H9 (cell line): ENCODE results near the gene UBE2A. TPM values are rescaled to one million over a fixed set of nuclear protein-coding genes. Genes with fewer than 3 reads are reported as not detected.

Experiments used
- DNase-seq: peaks from one replicate; pipeline ENCODE4 v3.0.0-alpha.2; 2017
- H2AFZ ChIP-seq: one replicate; pipeline ENCODE4 v1.6.1; 2013; ENCODE audit warnings: mild to moderate bottlenecking, low read length, control low read depth, moderate library complexity
- H2AK5ac ChIP-seq: 2 replicates; pipeline ENCODE4 v1.6.1; 2013; ENCODE audit warnings: low read length, control low read depth, mixed read lengths; ENCODE audit not compliant: insufficient read length
- H2BK120ac ChIP-seq: one replicate; pipeline ENCODE4 v1.6.1; 2013; ENCODE audit warnings: low read depth, mild to moderate bottlenecking, low read length, control low read depth, inconsistent platforms; ENCODE audit not compliant: poor library complexity, severe bottlenecking
- H2BK12ac ChIP-seq: 2 replicates; pipeline ENCODE4 v1.6.1; 2013; ENCODE audit warnings: low read length, control low read depth, mixed read lengths, low read depth; ENCODE audit not compliant: insufficient read length
- H2BK15ac ChIP-seq: 2 replicates; pipeline ENCODE4 v1.6.1; 2013; ENCODE audit warnings: low read depth, low read length, control low read depth
- H2BK20ac ChIP-seq: one replicate; pipeline ENCODE4 v1.6.1; 2013; ENCODE audit warnings: low read depth, mild to moderate bottlenecking, low read length, control low read depth, inconsistent platforms; ENCODE audit not compliant: poor library complexity, severe bottlenecking
- H2BK5ac ChIP-seq: 2 replicates; pipeline ENCODE4 v1.6.1; 2013; ENCODE audit warnings: low read length, control low read depth, mixed read lengths; ENCODE audit not compliant: insufficient read length
- H3K14ac ChIP-seq: 2 replicates; pipeline ENCODE4 v1.6.1; 2013; ENCODE audit warnings: low read length, control low read depth; ENCODE audit not compliant: insufficient read depth
- H3K18ac ChIP-seq: 2 replicates; pipeline ENCODE4 v1.6.1; 2013; ENCODE audit warnings: low read depth, mild to moderate bottlenecking, mixed read lengths, low read length, control low read depth; ENCODE audit not compliant: insufficient read length
- H3K23ac ChIP-seq: 2 replicates; pipeline ENCODE4 v1.6.1; 2013; ENCODE audit warnings: low read length, control low read depth, mixed read lengths, low read depth; ENCODE audit not compliant: insufficient read length
- H3K23me2 ChIP-seq: 2 replicates; pipeline ENCODE4 v1.6.1; 2013; ENCODE audit warnings: low read depth, mild to moderate bottlenecking, mixed read lengths, low read length, control low read depth; ENCODE audit not compliant: insufficient read length, poor library complexity, severe bottlenecking
- H3K27ac ChIP-seq: 2 replicates; pipeline ENCODE4 v1.5.1; 2013; ENCODE audit warnings: low read length, control low read depth, mixed read lengths, low read depth; ENCODE audit not compliant: insufficient read length
- H3K27me3 ChIP-seq: 2 replicates; pipeline ENCODE4 v1.6.1; 2013; ENCODE audit warnings: low read length, control low read depth, inconsistent platforms; ENCODE audit not compliant: insufficient read depth
- H3K4ac ChIP-seq: 2 replicates; pipeline ENCODE4 v1.6.1; 2013; ENCODE audit warnings: low read depth, mild to moderate bottlenecking, control low read depth, inconsistent platforms, low read length, moderate library complexity
- H3K4me1 ChIP-seq: 2 replicates; pipeline ENCODE4 v1.6.1; 2013; ENCODE audit warnings: low read length, control low read depth, inconsistent platforms; ENCODE audit not compliant: insufficient read depth
- H3K4me2 ChIP-seq: 2 replicates; pipeline ENCODE4 v1.6.1; 2013; ENCODE audit warnings: low read length, control low read depth, mixed read lengths; ENCODE audit not compliant: insufficient read length, insufficient read depth
- H3K56ac ChIP-seq: 2 replicates; pipeline ENCODE4 v1.6.1; 2013; ENCODE audit warnings: low read depth, mild to moderate bottlenecking, mixed read lengths, low read length, control low read depth; ENCODE audit not compliant: insufficient read length
- H3K79me1 ChIP-seq: 2 replicates; pipeline ENCODE4 v1.6.1; 2013; ENCODE audit warnings: low read depth, mild to moderate bottlenecking, moderate library complexity, low read length, control low read depth, inconsistent platforms; ENCODE audit not compliant: insufficient read depth, poor library complexity, severe bottlenecking
- H3K79me2 ChIP-seq: 2 replicates; pipeline ENCODE4 v1.6.1; 2013; ENCODE audit warnings: low read length, control low read depth, inconsistent platforms; ENCODE audit not compliant: insufficient read depth
- H3K9ac ChIP-seq: 2 replicates; pipeline ENCODE4 v1.6.1; 2013; ENCODE audit warnings: low read length, control low read depth, mixed read lengths; ENCODE audit not compliant: insufficient read length; ENCODE audit errors: extremely low read depth
- H3K9me3 ChIP-seq: one replicate; pipeline ENCODE4 v1.6.1; 2013; ENCODE audit warnings: low read depth, low read length, inconsistent platforms; ENCODE audit not compliant: control insufficient read depth
- H3T11ph ChIP-seq: one replicate; pipeline ENCODE4 v1.6.1; 2013; ENCODE audit warnings: mild to moderate bottlenecking, low read length, control low read depth, inconsistent platforms
- H4K20me1 ChIP-seq: one replicate; pipeline ENCODE4 v1.6.1; 2013; ENCODE audit not compliant: control insufficient read depth, insufficient read length, insufficient read depth
- H4K5ac ChIP-seq: 2 replicates; pipeline ENCODE4 v1.6.1; 2013; ENCODE audit warnings: low read depth, mild to moderate bottlenecking, mixed read lengths, low read length, control low read depth; ENCODE audit not compliant: insufficient read length
- H4K8ac ChIP-seq: replicated peaks from 2 replicates; pipeline ENCODE4 v1.6.1; 2013; ENCODE audit warnings: low read length, control low read depth, mixed read lengths, low read depth; ENCODE audit not compliant: insufficient read length
- H4K91ac ChIP-seq: 2 replicates; pipeline ENCODE4 v1.6.1; 2013; ENCODE audit warnings: low read depth, mild to moderate bottlenecking, moderate library complexity, mixed read lengths, low read length, control low read depth; ENCODE audit not compliant: insufficient read length
- H3K27ac Mint-ChIP-seq, 3 experiments: 2 replicates in 2 of 3; 3 replicates in 1 of 3; pipeline ENCODE4 v1.8.0; 2020 to 2021; ENCODE audit warnings: mixed read lengths in 3 of 3, mild to moderate bottlenecking in 1 of 3, moderate library complexity in 1 of 3
- H3K27me3 Mint-ChIP-seq: 2 replicates; pipeline ENCODE4 v1.8.0; 2021; ENCODE audit warnings: low read depth, mild to moderate bottlenecking, moderate library complexity, mixed read lengths
- H3K36me3 Mint-ChIP-seq, 3 experiments: 2 replicates in 2 of 3; 3 replicates in 1 of 3; pipeline ENCODE4 v1.8.0; 2020 to 2021; ENCODE audit warnings: low read depth in 3 of 3, mixed read lengths in 3 of 3; ENCODE audit not compliant: insufficient read depth in 1 of 3
- H3K4me1 Mint-ChIP-seq, 2 experiments: 2 replicates each; pipeline ENCODE4 v1.8.0; 2020; ENCODE audit warnings: mixed read lengths in 2 of 2
- H3K4me3 Mint-ChIP-seq, 2 experiments: 2 replicates in 1 of 2; 3 replicates in 1 of 2; pipeline ENCODE4 v1.8.0; 2020 to 2021; ENCODE audit warnings: mild to moderate bottlenecking in 2 of 2, mixed read lengths in 2 of 2, moderate library complexity in 1 of 2
- H3K9me3 Mint-ChIP-seq, 2 experiments: 2 replicates in 1 of 2; 3 replicates in 1 of 2; pipeline ENCODE4 v1.8.0; 2020; ENCODE audit warnings: mild to moderate bottlenecking in 2 of 2, mixed read lengths in 2 of 2, moderate library complexity in 1 of 2
- WGBS: extraction: QIAGEN DNeasy Blood & Tissue Kit; methylation state at CpG from one replicate; pipeline ENCODE4 v1.1.7; 2013; ENCODE audit warnings: missing lambda C conversion rate, low lambda C conversion rate, mixed read lengths; ENCODE audit not compliant: insufficient read length; ENCODE audit errors: extremely low coverage; 5-methylcytosine and 5-hydroxymethylcytosine counted together
- total RNA-seq: library from RNA; stranded (reverse); gene quantifications from 2 replicates; pipeline ENCODE4 v1.2.1, GENCODE V29; 2021
- TF ChIP-seq, protein P1 (sequence below): fragments of 200-600 bp; sonication (generic); conservative IDR thresholded peaks from 3 replicates; pipeline ENCODE4 v1.8.0; 2021; ENCODE audit warnings: antibody characterized with exemption, mild to moderate bottlenecking

UBE2A gene
- total RNA-seq, 1 experiment from 2014 or later, result 54.7 TPM

- no peaks in the 10 kb centered on the region for H4K20me1 ChIP-seq
- H3K27ac Mint-ChIP-seq, result no peak overlapping the region; a peak in 1 of 7 replicates
Observed at GRCh38 chrX:119624951-119625668, 50.7 kb downstream of the UBE2A start.

More at GRCh38 chrX:119624951-119625668, 50.7 kb downstream of the UBE2A start:
- H2AFZ ChIP-seq, result no peak overlapping the region
- no peak overlapping the region for H2AK5ac ChIP-seq
- H3K18ac ChIP-seq, result no peak overlapping the region
- H3K27me3 Mint-ChIP-seq, result no peaks in the 10 kb centered on the region; the same call in 1 of the 2 replicates
- H3K4me3 Mint-ChIP-seq, result no peak overlapping the region
- no peaks in the 10 kb centered on the region for H3K4me1 ChIP-seq
- H2BK15ac ChIP-seq, result no peak overlapping the region
- no peaks in the 10 kb centered on the region for H3K23me2 ChIP-seq
- no peak overlapping the region for H3K9ac ChIP-seq
- H2BK20ac ChIP-seq, result no peak overlapping the region
- H3K9me3 ChIP-seq, result peaks cover 12% of the 10 kb centered on the region
- TF ChIP-seq, protein P1, sequence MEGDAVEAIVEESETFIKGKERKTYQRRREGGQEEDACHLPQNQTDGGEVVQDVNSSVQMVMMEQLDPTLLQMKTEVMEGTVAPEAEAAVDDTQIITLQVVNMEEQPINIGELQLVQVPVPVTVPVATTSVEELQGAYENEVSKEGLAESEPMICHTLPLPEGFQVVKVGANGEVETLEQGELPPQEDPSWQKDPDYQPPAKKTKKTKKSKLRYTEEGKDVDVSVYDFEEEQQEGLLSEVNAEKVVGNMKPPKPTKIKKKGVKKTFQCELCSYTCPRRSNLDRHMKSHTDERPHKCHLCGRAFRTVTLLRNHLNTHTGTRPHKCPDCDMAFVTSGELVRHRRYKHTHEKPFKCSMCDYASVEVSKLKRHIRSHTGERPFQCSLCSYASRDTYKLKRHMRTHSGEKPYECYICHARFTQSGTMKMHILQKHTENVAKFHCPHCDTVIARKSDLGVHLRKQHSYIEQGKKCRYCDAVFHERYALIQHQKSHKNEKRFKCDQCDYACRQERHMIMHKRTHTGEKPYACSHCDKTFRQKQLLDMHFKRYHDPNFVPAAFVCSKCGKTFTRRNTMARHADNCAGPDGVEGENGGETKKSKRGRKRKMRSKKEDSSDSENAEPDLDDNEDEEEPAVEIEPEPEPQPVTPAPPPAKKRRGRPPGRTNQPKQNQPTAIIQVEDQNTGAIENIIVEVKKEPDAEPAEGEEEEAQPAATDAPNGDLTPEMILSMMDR, result no peak
- H4K91ac ChIP-seq, result no peak overlapping the region
- H3K27ac ChIP-seq, result no peak overlapping the region
- H3K14ac ChIP-seq, result no peak overlapping the region
- H3K4me1 Mint-ChIP-seq, result no peaks in the 10 kb centered on the region
- H3K36me3 Mint-ChIP-seq, result peaks cover 15 to 21% (median 19%) of the 10 kb centered on the region in 3 experiments
- WGBS, result no CpG with 5 or more reads among the region's 10 CpGs
- no peaks in the 10 kb centered on the region for H3K79me2 ChIP-seq
- H2BK5ac ChIP-seq, result no peak overlapping the region
- H3T11ph ChIP-seq, result no peak overlapping the region
- no peak overlapping the region for H3K4me2 ChIP-seq
- H4K5ac ChIP-seq, result no peak overlapping the region
- no peak overlapping the region for H3K4ac ChIP-seq
- H2BK120ac ChIP-seq, result no peak overlapping the region
- H2BK12ac ChIP-seq, result no peak overlapping the region
- no peak overlapping the region for H3K23ac ChIP-seq
- no peak for DNase-seq
- H4K8ac ChIP-seq, result no peak overlapping the region
- H3K27me3 ChIP-seq, result no peaks in the 10 kb centered on the region
- no peak overlapping the region for H3K56ac ChIP-seq
- no peaks in the 10 kb centered on the region for H3K79me1 ChIP-seq
- H3K9me3 Mint-ChIP-seq, result peaks cover 49 to 56% of the 10 kb centered on the region in 2 experiments
